ENCODE results near the gene ZNF860. TPM values are rescaled to one million over a fixed set of nuclear protein-coding genes. Genes with fewer than 3 reads are reported as not detected.
A peak's percentile ranks its signal among the peaks of the same experiment; 100 is the strongest.
"Not testable (repeated sequence)": the region's sequence is repeated elsewhere in the genome, so short reads cannot be mapped to it uniquely, and the experiment has no call there.

ZNF860 gene
- total and polyA plus RNA-seq, 12 donors = 0.06 to 0.28 (median 0.20) TPM; not detected in 2

DNA sequence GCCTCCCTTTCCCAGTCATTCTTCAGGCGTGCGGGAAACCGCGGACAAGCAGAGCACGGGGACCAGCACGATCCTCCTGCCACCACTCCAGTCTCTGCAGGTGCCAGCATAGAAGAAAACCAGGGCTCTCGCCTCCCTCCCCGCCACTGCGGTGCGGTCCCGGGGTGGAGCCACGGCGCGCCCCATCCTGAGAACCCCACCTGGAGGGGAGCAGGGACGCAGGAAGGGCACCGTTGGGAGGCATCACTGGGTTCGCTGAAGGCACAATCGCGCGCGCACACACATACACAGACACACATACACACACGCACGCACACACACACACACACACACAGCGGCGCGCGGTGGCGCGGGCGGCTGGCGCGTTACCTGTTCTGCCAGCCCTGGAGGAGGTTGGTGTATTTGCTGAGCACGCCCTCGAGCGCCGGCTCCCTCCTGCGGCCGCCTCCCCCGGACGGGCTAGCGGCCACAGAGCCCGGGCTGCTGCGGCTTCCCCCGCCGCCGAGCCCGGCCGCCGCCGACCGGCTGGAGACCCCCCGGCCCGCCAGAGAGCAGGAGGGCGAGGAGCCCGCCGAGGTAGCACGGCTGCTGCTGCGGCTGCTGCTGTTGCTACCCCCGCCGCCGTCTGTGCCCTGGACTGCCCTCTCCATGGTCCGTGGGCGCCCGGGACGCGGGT is 882 bp upstream of the ZNF860 start:
- TF ChIP-seq CTCF (IDR thresholded peaks at IDR 0.05) = peak in 1 of 9 donors; percentile 11
- H3K9me3 ChIP-seq = no peaks in the 10 kb centered on the region
- H3K4me1 ChIP-seq = peaks cover 6 to 28% (median 24%) of the 10 kb centered on the region in 9 donors
- peak overlapping the region; percentile 58 to 79 (median 72) for H3K4me3 ChIP-seq
- WGBS, 2 donors = 1% methylated on average over 62 to 66 of the region's 66 CpGs
- DNase-seq = peak; percentile 27 to 44
- H3K36me3 ChIP-seq = no peaks in the 10 kb centered on the region
- H3K27me3 ChIP-seq = peaks cover 0 to 45% (median 0%) of the 10 kb centered on the region in 7 donors
- peak overlapping the region; percentile 64 to 89 (median 82) for H3K27ac ChIP-seq
- intact Hi-C loops (cut with DNase I) = no loop called here
- ATAC-seq = peak; percentile 24 to 61 (median 41)

DNA sequence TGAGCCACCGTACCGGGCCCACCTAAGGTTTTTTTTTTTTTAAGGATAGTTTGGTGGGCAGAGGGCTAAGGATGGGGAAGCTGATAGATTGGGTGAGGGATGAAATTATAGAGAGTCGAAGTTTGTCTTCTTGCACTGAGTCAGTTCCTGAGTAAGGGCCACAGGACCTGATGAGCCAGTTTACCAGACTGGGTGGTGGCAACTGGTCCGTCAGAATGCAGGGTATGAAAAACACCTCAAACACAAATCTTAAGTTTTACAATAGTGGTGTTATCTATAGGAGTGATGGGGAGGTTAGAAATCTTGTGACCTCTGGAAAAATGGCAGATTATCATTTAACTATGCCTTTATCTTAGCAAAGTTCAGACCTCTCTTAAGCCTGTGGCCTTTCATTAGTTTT is 2.8 kb downstream of the ZNF860 start:
- no peak overlapping the region for H3K27ac ChIP-seq
- intact Hi-C loops (cut with DNase I) = no loop called here
- no peak for TF ChIP-seq CTCF (IDR thresholded peaks at IDR 0.05)
- DNase-seq = no peak
- H3K27me3 ChIP-seq = peaks cover 0 to 34% (median 0%) of the 10 kb centered on the region in 7 donors
- peaks cover 0 to 29% (median 6%) of the 10 kb centered on the region in 11 donors for H3K9me3 ChIP-seq
- no peak overlapping the region for H3K4me3 ChIP-seq
- WGBS, 2 donors = 97 to 98% methylated on average over 4 of the region's 4 CpGs
- peaks cover 6 to 27% (median 20%) of the 10 kb centered on the region in 9 donors for H3K4me1 ChIP-seq
- no peaks in the 10 kb centered on the region for H3K36me3 ChIP-seq
- ATAC-seq = no peak

GRCh38 chr3:31985831-31986230 is 4.3 kb downstream of the ZNF860 start:
- DNase-seq (no peak), ATAC-seq (no peak)
- Histone ChIP-seq H3K27me3 (peaks cover 0 to 19% (median 0%) of the 10 kb centered on the region in 7 donors), H3K4me3 (no peak overlapping the region), H3K27ac (no peak overlapping the region), H3K4me1 (peaks cover 0 to 14% (median 8%) of the 10 kb centered on the region in 9 donors), H3K9me3 (peaks cover 0 to 44% (median 21%) of the 10 kb centered on the region in 11 donors), H3K36me3 (no peaks in the 10 kb centered on the region)
- TF ChIP-seq CTCF (IDR thresholded peaks at IDR 0.05) = no peak
- 70 to 74% methylated on average over 2 of the region's 2 CpGs for WGBS, 2 donors
- intact Hi-C loops (cut with DNase I) = no loop called here

- Histone ChIP-seq H3K27ac (no peak overlapping the region), H3K9me3 (peaks cover 0 to 57% (median 29%) of the 10 kb centered on the region in 11 donors), H3K36me3 (no peaks in the 10 kb centered on the region), H3K4me3 (no peak overlapping the region), H3K27me3 (no peaks in the 10 kb centered on the region), H3K4me1 (peaks cover 0 to 9% (median 0%) of the 10 kb centered on the region in 9 donors)
- DNase-seq (no peak), ATAC-seq (no peak)
- intact Hi-C loops (cut with DNase I) = no loop called here
- TF ChIP-seq CTCF (IDR thresholded peaks at IDR 0.05) = no peak
- WGBS, 2 donors = 95 to 98% methylated on average over 1 of the region's 1 CpG
Observed at GRCh38 chr3:31988271-31988670, 6.7 kb downstream of the ZNF860 start.

- H3K36me3 ChIP-seq; DNase-seq; intact Hi-C loops (cut with DNase I); H3K4me3 ChIP-seq; ATAC-seq; H3K27me3 ChIP-seq; H3K4me1 ChIP-seq; H3K27ac ChIP-seq: not testable (repeated sequence)
- peaks cover 0 to 62% (median 25%) of the 10 kb centered on the region in 11 donors for H3K9me3 ChIP-seq
- WGBS, 2 donors = 95 to 98% methylated on average over 6 of the region's 6 CpGs
Observed at GRCh38 chr3:31992995-31993394, 11.4 kb downstream of the ZNF860 start.
